ENCODE results near the gene SPAG5.

The SPAG5 gene

GRCh38 chr17:28598799-28599310 lies at the start of gene SPAG5:
TSS of gene SPAG5 (minus strand) at chr17:28599025. CDS start at chr17:28598946, 79 bp downstream.
- DNase-seq (ENCODE audit: low read depth): peak; percentile 91

- no peak for DNase-seq (ENCODE audit: low read depth)
Observed at GRCh38 chr17:28646039-28646754, 47.4 kb upstream of the SPAG5 start.

- no peak for DNase-seq (ENCODE audit: low read depth)
Observed at GRCh38 chr17:28645576-28645939, 46.7 kb upstream of the SPAG5 start.

GRCh38 chr17:28644787-28645575 lies 46.2 kb upstream of the SPAG5 start, which contains the start of gene BLTP2:
TSS of gene BLTP2 (minus strand) at chr17:28645158. CDS start at chr17:28645056, 102 bp downstream.
- peak; percentile 94 for DNase-seq (ENCODE audit: low read depth)

- no peak for DNase-seq (ENCODE audit: low read depth)
Observed at GRCh38 chr17:28643983-28644786, 45.4 kb upstream of the SPAG5 start.

- no peak for DNase-seq (ENCODE audit: low read depth)
Observed at GRCh38 chr17:28641579-28641978, 42.8 kb upstream of the SPAG5 start.

GRCh38 chr17:28635506-28635905 lies 36.7 kb upstream of the SPAG5 start:
- DNase-seq (ENCODE audit: low read depth): no peak

GRCh38 chr17:28634206-28634865 lies 35.5 kb upstream of the SPAG5 start:
- no peak for DNase-seq (ENCODE audit: low read depth)

GRCh38 chr17:28626818-28627217 lies 28.0 kb upstream of the SPAG5 start:
- no peak for DNase-seq (ENCODE audit: low read depth)

- no peak for DNase-seq (ENCODE audit: low read depth)
Observed at GRCh38 chr17:28624148-28624547, 25.3 kb upstream of the SPAG5 start.

GRCh38 chr17:28623696-28624095 lies 24.9 kb upstream of the SPAG5 start:
- DNase-seq (ENCODE audit: low read depth): no peak

- no peak for DNase-seq (ENCODE audit: low read depth)
Observed at GRCh38 chr17:28622186-28622585, 23.4 kb upstream of the SPAG5 start.

- no peak for DNase-seq (ENCODE audit: low read depth)
Observed at GRCh38 chr17:28620010-28620409, 21.2 kb upstream of the SPAG5 start.

GRCh38 chr17:28618464-28618863 lies 19.6 kb upstream of the SPAG5 start:
- DNase-seq (ENCODE audit: low read depth): no peak

GRCh38 chr17:28616281-28616680 lies 17.5 kb upstream of the SPAG5 start:
- DNase-seq (ENCODE audit: low read depth): no peak

- no peak for DNase-seq (ENCODE audit: low read depth)
Observed at GRCh38 chr17:28615260-28615940, 16.6 kb upstream of the SPAG5 start.

GRCh38 chr17:28613931-28614381 lies 15.1 kb upstream of the SPAG5 start, which contains the start of gene RSKR:
TSS of gene RSKR (minus strand) at chr17:28614185. CDS start at chr17:28614161, 24 bp downstream.
- DNase-seq (ENCODE audit: low read depth): no peak

- DNase-seq (ENCODE audit: low read depth): peak; percentile 27
Observed at GRCh38 chr17:28612936-28613872, 14.4 kb upstream of the SPAG5 start.

GRCh38 chr17:28612531-28612930 lies 13.7 kb upstream of the SPAG5 start:
- no peak for DNase-seq (ENCODE audit: low read depth)

GRCh38 chr17:28610376-28610775 lies 11.6 kb upstream of the SPAG5 start:
- DNase-seq (ENCODE audit: low read depth): no peak
